Kidney tubule cell (primary cell): ENCODE data around the gene SYNCRIP.
A peak's percentile ranks its signal among the peaks of the same experiment; 100 is the strongest.
"Not testable (repeated sequence)": the region's sequence is repeated elsewhere in the genome, so short reads cannot be mapped to it uniquely, and the experiment has no call there.

ENCODE experiments used
- DNase-seq: peaks from one replicate; pipeline ENCODE4 v3.0.0-alpha.2; 2018; ENCODE audit warnings: low spot score

SYNCRIP gene

DNA sequence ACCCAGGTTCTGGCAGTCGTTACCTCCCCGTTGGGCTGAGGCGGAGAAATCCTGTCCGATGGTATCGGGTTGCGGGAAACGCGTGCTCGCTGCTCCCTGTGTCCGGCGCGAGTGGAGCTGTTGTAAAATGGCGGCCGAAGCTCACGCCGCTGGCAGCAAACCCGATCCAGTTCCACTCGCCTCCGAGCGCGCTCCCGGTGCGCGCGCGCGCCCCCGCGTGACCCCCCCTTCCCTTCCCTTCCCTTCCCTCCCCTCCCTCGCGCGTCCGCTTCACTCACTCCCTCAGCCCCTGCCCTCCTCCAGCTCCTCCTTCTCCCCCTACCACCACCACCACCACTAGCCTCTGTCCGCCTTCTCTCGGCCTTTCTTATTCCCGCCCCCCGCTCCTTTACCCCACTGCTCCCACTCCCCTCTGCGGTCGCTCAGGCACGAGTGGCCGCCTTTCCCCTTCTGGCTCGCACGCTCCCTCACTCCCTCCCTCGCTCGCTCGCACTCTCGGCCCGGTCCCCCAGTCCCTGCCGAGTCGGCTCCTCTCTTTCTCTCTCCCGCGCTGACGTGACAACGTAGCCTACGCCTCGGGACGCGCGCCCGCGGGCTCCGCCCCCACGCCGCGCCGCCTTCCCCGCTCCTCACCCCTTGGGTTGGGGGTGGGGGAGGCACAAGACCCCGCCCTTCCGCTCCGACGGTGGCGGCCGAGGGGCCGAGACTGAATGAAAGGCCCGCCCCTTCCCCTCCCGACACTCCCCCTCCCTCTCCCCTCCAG lies at the start of gene SYNCRIP:
Gene SYNCRIP (minus strand): TSS at position 113 of the 763 bp plus-strand sequence. CDS start 1,447 bp downstream, outside the sequence.
- DNase-seq, result peak; percentile 99

DNA sequence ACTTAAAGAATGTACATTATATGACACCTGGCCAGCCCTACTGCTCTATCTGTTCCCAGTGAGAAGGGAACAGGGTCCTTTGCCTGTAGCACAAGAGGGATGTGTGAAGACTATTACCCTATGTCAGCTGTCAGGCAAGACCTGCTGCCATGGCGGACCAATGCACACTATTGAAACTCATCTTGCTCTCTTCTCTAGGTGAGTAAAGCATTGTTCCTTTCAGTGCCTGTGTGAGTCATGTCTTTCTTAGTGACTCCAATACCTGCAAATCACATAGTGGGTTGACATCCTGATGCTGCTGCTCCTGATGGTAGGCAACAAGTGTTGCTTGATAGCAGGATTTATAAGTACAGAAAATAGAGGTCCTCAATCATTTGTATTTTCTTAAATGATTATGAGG lies 48.8 kb upstream of the SYNCRIP start:
- no peak for DNase-seq

GRCh38 chr6:85690071-85690470 lies 47.4 kb upstream of the SYNCRIP start:
- no peak for DNase-seq

DNA sequence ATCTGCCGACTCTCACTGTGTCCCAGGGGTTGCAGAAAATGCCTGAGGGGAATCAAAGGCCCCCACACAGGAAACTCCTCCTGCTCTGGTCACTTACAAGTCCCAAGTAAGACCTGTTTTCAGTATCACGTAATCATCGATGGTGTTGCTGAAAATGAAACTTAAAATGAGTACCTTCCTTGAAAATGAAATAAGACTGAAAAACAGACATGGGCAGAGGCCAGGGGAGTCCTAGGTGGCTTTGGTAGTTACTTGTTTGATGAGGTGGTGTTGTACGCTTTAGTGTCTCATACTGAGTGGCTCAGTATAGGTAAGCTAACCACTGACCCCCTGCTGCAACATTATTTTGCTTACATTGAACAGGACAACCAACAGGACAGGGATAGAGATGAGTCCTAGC lies 43.0 kb upstream of the SYNCRIP start:
- DNase-seq, result no peak

- DNase-seq, result no peak
Measured at GRCh38 chr6:85684809-85685171, 42.1 kb upstream of the SYNCRIP start.

- no peak for DNase-seq
Measured at GRCh38 chr6:85684133-85684808, 41.6 kb upstream of the SYNCRIP start.

DNA sequence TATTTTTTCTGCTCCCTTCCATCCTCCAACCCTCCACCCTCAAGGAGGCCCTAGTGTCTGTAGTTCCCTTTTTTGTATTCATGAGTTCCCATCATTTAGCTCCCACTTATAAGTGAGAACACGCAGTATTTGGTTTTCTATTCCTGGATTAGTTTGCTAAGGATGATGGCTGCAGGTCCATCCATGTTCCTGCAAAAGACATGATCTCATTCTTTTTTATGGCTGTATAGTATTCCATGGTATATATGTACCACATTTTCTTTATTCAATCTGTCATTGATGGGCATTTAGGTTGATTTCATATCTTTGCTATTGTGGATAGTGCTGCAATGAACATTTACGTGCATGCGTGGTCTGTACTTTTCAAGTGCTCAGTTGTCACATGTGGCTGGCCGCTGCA lies 39.2 kb upstream of the SYNCRIP start:
- not testable (repeated sequence) for DNase-seq

- no peak for DNase-seq
Measured at GRCh38 chr6:85680388-85680787, 37.7 kb upstream of the SYNCRIP start.

- DNase-seq, result no peak
Measured at GRCh38 chr6:85679445-85680123, 36.9 kb upstream of the SYNCRIP start.

GRCh38 chr6:85678602-85679444 lies 36.1 kb upstream of the SYNCRIP start:
- peak; percentile 99 for DNase-seq

DNA sequence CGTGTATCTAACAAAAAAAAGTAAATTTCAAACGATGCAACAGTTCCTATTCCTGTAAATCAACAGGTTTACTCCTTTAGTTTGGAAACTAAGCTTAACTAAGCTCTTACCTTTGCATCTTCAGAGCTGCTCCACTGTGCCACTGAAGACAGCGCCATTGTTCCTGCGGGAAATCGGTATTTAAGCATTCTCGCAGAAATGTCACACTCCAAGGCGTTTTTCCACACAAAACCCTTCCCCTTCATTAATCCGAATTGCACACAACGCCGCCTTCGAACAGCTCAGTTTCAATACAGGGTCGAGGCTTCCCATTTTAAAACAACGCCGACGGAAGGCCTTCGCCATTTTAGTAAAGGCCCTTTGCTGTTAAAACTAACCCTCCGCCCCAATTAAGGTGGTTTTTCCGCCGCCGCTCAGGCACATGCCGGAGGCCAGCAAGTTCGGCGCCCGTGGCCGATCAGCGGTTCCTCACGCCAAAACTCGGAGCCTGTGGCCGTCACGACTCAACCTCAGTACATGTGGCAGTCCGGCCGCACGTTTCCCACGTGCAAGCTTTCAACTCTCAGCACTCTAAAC lies 35.4 kb upstream of the SYNCRIP start:
- peak; percentile 29 for DNase-seq

GRCh38 chr6:85677234-85677956 lies 34.7 kb upstream of the SYNCRIP start:
- DNase-seq, result peak; percentile 18

DNA sequence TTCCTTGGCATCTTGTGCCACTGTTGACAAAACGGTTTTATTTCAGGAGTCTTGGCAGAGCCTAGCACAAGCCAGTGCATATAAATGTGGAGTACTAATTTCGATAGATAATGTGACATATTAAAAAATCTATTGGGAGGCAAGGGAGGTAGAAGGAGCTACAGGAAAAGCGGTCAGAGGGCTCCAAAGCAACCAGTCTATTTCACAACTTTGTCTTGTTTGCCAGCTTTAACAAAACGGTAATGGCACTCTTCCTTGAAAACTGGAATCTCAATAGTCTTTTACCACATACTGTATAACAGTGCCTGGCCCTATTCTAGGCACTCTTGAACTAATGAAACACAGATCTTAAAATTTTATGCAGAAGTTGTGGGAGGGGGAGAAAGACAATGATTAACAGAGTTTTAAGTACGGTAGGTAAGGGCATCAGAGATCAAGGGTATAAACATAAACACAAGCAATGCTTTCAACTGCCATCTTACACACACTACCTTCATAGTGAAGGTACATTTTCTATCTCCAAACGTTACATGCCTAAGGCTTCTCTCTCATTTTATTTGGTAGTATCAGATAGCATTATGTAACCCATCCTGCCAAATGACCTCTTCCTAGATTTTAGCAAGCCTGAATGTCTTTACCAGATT lies 33.5 kb upstream of the SYNCRIP start:
- peak; percentile 14 for DNase-seq

GRCh38 chr6:85675030-85675819 lies 32.5 kb upstream of the SYNCRIP start:
- peak; percentile 82 for DNase-seq

DNA sequence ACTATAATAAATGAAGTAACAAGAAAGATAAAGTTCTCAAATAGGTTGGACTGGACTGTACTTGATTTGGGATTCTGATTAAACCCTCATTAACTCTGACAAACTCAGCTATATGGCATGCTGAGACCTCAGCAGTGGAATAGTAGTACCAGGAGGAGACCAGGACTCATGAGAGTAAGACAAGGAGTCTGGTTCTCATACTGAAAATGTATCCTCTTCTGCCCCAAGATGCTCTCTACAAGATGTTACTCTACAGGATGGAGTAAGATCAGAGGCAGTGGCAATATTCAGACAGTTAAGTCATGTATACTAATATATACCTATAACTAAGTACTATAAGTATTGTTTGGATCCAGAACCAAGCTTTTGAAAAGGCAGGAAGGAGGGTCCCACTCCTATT lies 31.9 kb upstream of the SYNCRIP start:
- DNase-seq, result no peak

DNA sequence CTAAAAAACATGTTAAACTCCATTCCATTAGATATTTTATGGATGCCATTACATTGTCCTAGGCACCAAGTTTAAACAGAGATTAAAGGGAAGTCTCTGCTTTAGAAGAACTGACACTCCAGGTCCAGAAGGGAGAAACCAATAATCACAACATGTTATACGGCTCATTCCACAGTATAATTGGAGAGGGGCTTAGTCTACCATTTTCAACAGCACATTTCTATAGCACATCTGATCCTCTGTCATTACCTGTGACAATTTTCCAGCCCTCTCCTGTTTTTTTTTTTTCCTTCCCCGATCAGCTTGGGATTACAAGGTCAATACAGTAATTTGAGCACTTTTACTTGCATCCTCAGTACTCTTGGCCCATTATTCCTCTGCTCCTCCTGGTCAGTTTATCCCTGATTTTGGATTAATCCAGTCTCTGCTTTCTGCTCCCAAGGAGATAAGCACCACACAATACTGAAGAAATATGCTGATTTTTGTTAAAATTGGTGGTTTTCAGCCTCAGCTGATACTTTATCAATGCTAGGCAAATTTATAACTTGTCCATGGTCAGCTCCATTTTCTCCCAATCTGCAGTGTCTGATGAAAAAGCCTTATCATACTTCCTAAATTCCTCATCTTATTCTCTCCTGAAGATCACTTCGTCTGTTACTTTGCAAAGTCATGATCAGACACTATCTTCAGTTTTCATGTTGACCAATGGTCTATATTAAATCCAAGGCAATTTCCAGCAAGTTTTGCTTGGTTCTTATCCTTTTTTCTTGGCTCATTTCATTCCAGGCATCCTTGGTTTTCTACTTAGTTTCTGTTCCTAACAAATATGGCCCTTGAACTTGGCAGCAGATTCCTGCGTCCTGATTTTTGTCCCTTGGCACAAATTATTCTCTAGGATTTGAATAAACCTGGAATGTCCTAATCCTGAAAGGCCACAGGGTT lies 30.8 kb upstream of the SYNCRIP start:
- no peak for DNase-seq

DNA sequence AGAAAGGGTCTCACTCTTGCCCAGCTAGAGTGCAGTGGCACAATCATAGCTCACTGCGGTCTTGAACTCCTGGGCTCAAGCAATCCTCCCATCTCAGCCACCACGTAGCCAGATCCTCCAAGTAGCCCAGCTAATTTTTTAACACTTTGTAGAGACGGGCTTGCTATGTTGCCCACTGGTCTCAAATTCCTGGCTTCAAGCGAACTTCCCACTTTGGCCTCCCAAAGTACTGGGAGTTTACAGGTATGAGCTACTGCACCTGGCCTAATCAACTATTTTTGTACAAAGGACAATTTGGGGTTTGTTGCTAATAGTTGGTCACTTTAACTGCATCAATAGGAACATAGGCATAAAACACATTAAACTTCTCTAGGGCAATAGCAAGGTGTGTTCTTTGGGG lies 29.9 kb upstream of the SYNCRIP start:
- no peak for DNase-seq

- DNase-seq, result peak; percentile 3
Measured at GRCh38 chr6:85672050-85672449, 29.4 kb upstream of the SYNCRIP start.

DNA sequence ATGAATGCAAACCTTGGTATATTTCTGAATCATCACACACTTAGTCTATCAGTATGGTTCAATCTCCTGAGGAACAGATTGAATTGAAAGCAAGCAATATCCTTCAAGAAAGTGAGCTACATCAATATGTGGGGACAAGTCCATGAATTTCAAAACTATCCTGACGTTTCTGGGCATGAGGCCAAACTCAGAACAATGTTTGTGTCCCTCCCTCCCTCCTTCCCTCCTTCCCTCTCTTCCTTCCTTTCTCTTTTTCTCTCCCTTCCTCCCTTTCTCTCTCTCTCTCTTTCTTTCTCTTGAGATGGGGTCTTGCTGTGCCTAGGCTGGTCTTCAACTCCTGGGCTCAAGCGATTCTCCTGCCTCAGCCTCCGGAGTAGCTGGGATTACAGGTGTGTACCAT lies 27.9 kb upstream of the SYNCRIP start:
- peak; percentile 19 for DNase-seq
